ENCODE results near the gene BIN2. TPM values are rescaled to one million over a fixed set of nuclear protein-coding genes. Genes with fewer than 3 reads are reported as not detected.

BIN2 gene
- total and polyA plus RNA-seq, 10 of the 15 experiments (the other 5 are each of a cell fraction or from before 2014, with no cell fraction given): 8.6 to 42.9 (median 32.1) TPM

GRCh38 chr12:51322452-51322851, 1.5 kb downstream of the BIN2 start (continued):
- TF ChIP-seq E2F8 (IDR thresholded peaks at IDR 0.05; ENCODE audit: low read depth, partially characterized antibody): no peak
- peak; percentile 22; the same call in 1 of the 2 replicates for TF ChIP-seq CBFB (IDR thresholded peaks at IDR 0.05; ENCODE audit: low read depth)
- TF ChIP-seq GABPA (IDR thresholded peaks at IDR 0.05; ENCODE audit: low read depth): no peak

DNA sequence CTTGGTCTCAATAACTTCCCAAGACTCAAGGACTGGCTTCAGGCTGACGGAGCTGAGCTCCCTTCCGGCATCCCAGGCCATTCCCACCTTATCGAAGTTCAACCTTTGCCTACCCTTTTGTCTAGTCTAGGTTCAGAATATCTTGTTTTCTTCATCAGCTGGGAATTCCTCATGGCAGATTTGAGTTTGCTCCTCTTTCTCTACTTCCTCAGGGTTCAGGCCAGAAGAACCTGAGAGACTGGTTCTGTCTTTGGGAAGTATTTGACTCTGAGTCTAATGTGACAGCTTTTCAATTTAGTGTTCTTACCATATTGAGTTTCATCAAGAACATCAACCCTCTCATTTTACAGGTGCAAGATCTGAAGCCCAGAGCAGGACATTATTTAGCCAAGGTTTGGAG, 2.1 kb downstream of the BIN2 start:
- no peak for ATAC-seq
- Histone ChIP-seq H3K27ac (ENCODE audit: control insufficient read depth, insufficient read depth) (peak overlapping the region; percentile 68; the same call in 1 of the 2 replicates), H3K36me3 (ENCODE audit: control insufficient read depth in 2 of 2, insufficient read depth in 2 of 2, low read length in 1 of 2) (no peaks in the 10 kb centered on the region), H3K27me3 (replicated peaks in 1 of 2; ENCODE audit: control insufficient read depth in 2 of 2, insufficient read depth in 2 of 2, low read length in 1 of 2) (no peaks in the 10 kb centered on the region), H3K9ac (ENCODE audit: control insufficient read depth, insufficient read depth, low read length) (no peak overlapping the region), H3K4me2 (ENCODE audit: control insufficient read depth, insufficient read depth) (peak overlapping the region; percentile 62), H4K20me1 (ENCODE audit: control insufficient read depth, insufficient read depth) (no peaks in the 10 kb centered on the region), H3K9me3 (replicated peaks; ENCODE audit: control insufficient read depth, insufficient read depth, low read length) (no peaks in the 10 kb centered on the region), H3K4me3 (peak overlapping the region; percentile 55), H3K4me1 (ENCODE audit: control insufficient read depth, insufficient read depth, low read length) (peaks cover 52% of the 10 kb centered on the region), H2AFZ (ENCODE audit: control insufficient read depth, low read depth, low read length) (no peak overlapping the region), H3K79me2 (ENCODE audit: control insufficient read depth, insufficient read depth, low read length) (peaks cover 31% of the 10 kb centered on the region)
- DNase-seq (ENCODE audit: low read depth, low spot score): no peak
- WGBS (ENCODE audit: insufficient coverage, insufficient replicate concordance, low lambda C conversion rate, missing lambda C conversion rate): 67% methylated on average over 3 of the region's 3 CpGs
- intact Hi-C loops (cut with micrococcal nuclease; ENCODE audit: unreplicated experiment) (loop anchor here (10.0 kb wide), 1 partner anchor 557 kb away; the partner anchor contains the start of gene ATF1), in situ Hi-C loops (cut with MboI) (no loop called here)
- BruUV-seq (replicated peaks): no TSS peak
- RAD21 ChIA-PET (ENCODE audit: unreplicated experiment): interaction anchor here (1.0 to 3.8 kb wide), 3 partner anchors 16 to 557 kb away, joined by 3 to 14 read pairs (median 3); no protein-coding TSS in a partner anchor
- no peak for FAIRE-seq
- POLR2A ChIA-PET: interaction anchor here (0.9 to 1.0 kb wide), 2 partner anchors 19 to 268 kb away, joined by 3 to 4 read pairs; no protein-coding TSS in a partner anchor
- CTCF ChIA-PET: interaction anchor here (0.8 to 4.1 kb wide), 4 partner anchors 19 to 568 kb away, joined by 3 to 54 read pairs (median 5); no protein-coding TSS in a partner anchor
- SMC1A ChIA-PET (ENCODE audit: uncharacterized antibody, unreplicated experiment): interaction anchor here (0.9 to 7.3 kb wide), 8 partner anchors 10 to 59 kb away, joined by 3 to 58 read pairs (median 6); partner anchors contain the start of gene SMAGP
- no peak for TF ChIP-seq HCFC1 (IDR thresholded peaks at IDR 0.05; ENCODE audit: low read length)
- TF ChIP-seq TCF3 (IDR thresholded peaks at IDR 0.05; ENCODE audit: borderline replicate concordance, insufficient read depth, low read depth, low read length): no peak
- TF ChIP-seq, protein P1, sequence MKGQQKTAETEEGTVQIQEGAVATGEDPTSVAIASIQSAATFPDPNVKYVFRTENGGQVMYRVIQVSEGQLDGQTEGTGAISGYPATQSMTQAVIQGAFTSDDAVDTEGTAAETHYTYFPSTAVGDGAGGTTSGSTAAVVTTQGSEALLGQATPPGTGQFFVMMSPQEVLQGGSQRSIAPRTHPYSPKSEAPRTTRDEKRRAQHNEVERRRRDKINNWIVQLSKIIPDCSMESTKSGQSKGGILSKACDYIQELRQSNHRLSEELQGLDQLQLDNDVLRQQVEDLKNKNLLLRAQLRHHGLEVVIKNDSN (IDR thresholded peaks at IDR 0.05; ENCODE audit: borderline replicate concordance, extremely low read length, insufficient read depth, low read depth, low read length): no peak
- TF ChIP-seq SMAD1 (IDR thresholded peaks at IDR 0.05; ENCODE audit: low read depth, partially characterized antibody): no peak
- no peak for TF ChIP-seq SIN3A (IDR thresholded peaks at IDR 0.05; ENCODE audit: low read depth, low read length)
- TF ChIP-seq ATF7 (IDR thresholded peaks at IDR 0.05; ENCODE audit: low read depth): no peak
- no peak for TF ChIP-seq LARP7 (IDR thresholded peaks at IDR 0.05)
- no peak for TF ChIP-seq SP1 (IDR thresholded peaks at IDR 0.05; ENCODE audit: low read depth, low read length)
- TF ChIP-seq FOXK2 (IDR thresholded peaks at IDR 0.05): no peak
- no peak for TF ChIP-seq ASH2L (IDR thresholded peaks at IDR 0.05; ENCODE audit: borderline replicate concordance, low read depth)
- TF ChIP-seq BCLAF1 (IDR thresholded peaks at IDR 0.05): no peak
- TF ChIP-seq CREB1 (IDR thresholded peaks at IDR 0.05; ENCODE audit: low read depth): no peak
- TF ChIP-seq IRF3 (IDR thresholded peaks at IDR 0.05): no peak
